GM12864 (cell line): ENCODE results near the gene BICRA.
"Not testable (repeated sequence)": the region's sequence is repeated elsewhere in the genome, so short reads cannot be mapped to it uniquely, and the experiment has no call there.

Experiments
- DNase-seq: peaks from one replicate; pipeline ENCODE4 v3.0.0-alpha.2; 2011; ENCODE audit warnings: low read depth
- H3K4me3 ChIP-seq: 2 replicates; pipeline ENCODE4 v1.5.1; 2011; ENCODE audit warnings: mild to moderate bottlenecking, low read depth, low read length, control low read depth
- CTCF ChIP-seq: IDR thresholded peaks from 2 replicates; pipeline ENCODE4 v1.5.1; 2011; ENCODE audit warnings: low read depth, mild to moderate bottlenecking, moderate library complexity, low read length, control low read depth, inconsistent platforms; ENCODE audit errors: missing control alignments

The BICRA gene

GRCh38 chr19:47719047-47719859 is 110.3 kb downstream of the BICRA start:
- no peak for TF ChIP-seq CTCF
- no peak overlapping the region for H3K4me3 ChIP-seq
- no peak for DNase-seq

- no peak for DNase-seq
- TF ChIP-seq CTCF, result no peak
- no peak overlapping the region for H3K4me3 ChIP-seq
Observed at GRCh38 chr19:47720669-47721422, 111.9 kb downstream of the BICRA start.

GRCh38 chr19:47723581-47723940 is 114.6 kb downstream of the BICRA start:
- no peak for DNase-seq
- TF ChIP-seq CTCF, result no peak
- H3K4me3 ChIP-seq, result no peak overlapping the region

- H3K4me3 ChIP-seq, result no peak overlapping the region
- no peak for TF ChIP-seq CTCF
- DNase-seq, result no peak
Observed at GRCh38 chr19:47725759-47726401, 116.9 kb downstream of the BICRA start.

- H3K4me3 ChIP-seq, result no peak overlapping the region
- no peak for DNase-seq
- TF ChIP-seq CTCF, result no peak
Observed at GRCh38 chr19:47726467-47726866, 117.5 kb downstream of the BICRA start.

GRCh38 chr19:47728295-47728694 is 119.4 kb downstream of the BICRA start:
- DNase-seq, H3K4me3 ChIP-seq: not testable (repeated sequence)

GRCh38 chr19:47729468-47729798 is 120.5 kb downstream of the BICRA start:
- DNase-seq, result no peak
- H3K4me3 ChIP-seq, result no peak overlapping the region

More at GRCh38 chr19:47729468-47729798, 120.5 kb downstream of the BICRA start:
- TF ChIP-seq CTCF, result no peak
